H1 (cell line): ENCODE results near the gene IQCE. TPM values are rescaled to one million over a fixed set of nuclear protein-coding genes. Genes with fewer than 3 reads are reported as not detected.
"Not testable (repeated sequence)": the region's sequence is repeated elsewhere in the genome, so short reads cannot be mapped to it uniquely, and the experiment has no call there.

Experiments
- CTCF ChIA-PET: fragments of 300-600 bp; sonication (Branson Sonifier 250); formaldehyde crosslinking; loops from one replicate; lab custom pipeline; 2021; ENCODE audit not compliant: partially characterized antibody; lab: Charles Lee
- POLR2A ChIA-PET: fragments of 300-600 bp; sonication (Branson Sonifier 250); formaldehyde crosslinking; loops from one replicate; lab custom pipeline; 2021; ENCODE audit warnings: inconsistent platforms; ENCODE audit not compliant: partially characterized antibody; lab: Charles Lee
- DNase-seq, 2 experiments: peaks; one replicate each; pipeline versions ENCODE4 v3.0.0 to v3.0.0-alpha.2; 2010 to 2022; ENCODE audit warnings: low spot score in 2 of 2, low read depth in 1 of 2, mixed read lengths in 1 of 2
- FAIRE-seq: peaks from 2 replicates; lab custom pipeline; 2011; peaks lifted over from hg19 to GRCh38; lab: Jason Lieb, UNC
- H2AFZ ChIP-seq: 2 replicates; pipeline ENCODE4 v1.8.1; 2012; ENCODE audit warnings: low read length, inconsistent platforms
- H2AK5ac ChIP-seq: 2 replicates; pipeline ENCODE4 v1.6.1; 2013; ENCODE audit warnings: low read depth, low read length
- H2BK120ac ChIP-seq: replicated peaks from 2 replicates; pipeline ENCODE3; 2013; ENCODE audit warnings: low read depth, low read length, inconsistent platforms
- H2BK12ac ChIP-seq: 2 replicates; pipeline ENCODE4 v1.6.1; 2013; ENCODE audit warnings: low read depth, low read length
- H2BK15ac ChIP-seq: 2 replicates; pipeline ENCODE4 v1.6.1; 2013; ENCODE audit warnings: low read length
- H2BK20ac ChIP-seq: 2 replicates; pipeline ENCODE4 v1.6.1; 2013; ENCODE audit warnings: low read length
- H2BK5ac ChIP-seq: 2 replicates; pipeline ENCODE4 v1.6.1; 2013; ENCODE audit warnings: low read depth, low read length
- H3K14ac ChIP-seq: 2 replicates; pipeline ENCODE4 v1.6.1; 2013; ENCODE audit warnings: inconsistent platforms; ENCODE audit not compliant: insufficient read length
- H3K18ac ChIP-seq: 2 replicates; pipeline ENCODE4 v1.6.1; 2013; ENCODE audit warnings: low read length; ENCODE audit errors: extremely low read depth
- H3K23ac ChIP-seq: 2 replicates; pipeline ENCODE4 v1.6.1; 2013; ENCODE audit warnings: inconsistent platforms; ENCODE audit not compliant: insufficient read length
- H3K23me2 ChIP-seq: 2 replicates; pipeline ENCODE4 v1.6.1; 2013; ENCODE audit warnings: low read depth, low read length
- H3K27ac ChIP-seq: 2 replicates; pipeline ENCODE4 v1.6.1; 2011; ENCODE audit warnings: low read depth, low read length, inconsistent platforms
- H3K27me3 ChIP-seq, 4 experiments: replicated peaks in 1 of 4; 1 replicate in 1 of 4; 2 replicates in 3 of 4; pipeline versions ENCODE4 v1.6.1 to v1.8.1; 2011 to 2013; ENCODE audit warnings: low read length in 3 of 4, mild to moderate bottlenecking in 3 of 4, inconsistent platforms in 2 of 4, mixed read lengths in 2 of 4, moderate library complexity in 1 of 4; ENCODE audit not compliant: control insufficient read depth in 3 of 4, insufficient read depth in 3 of 4; ENCODE audit errors: extremely low read depth in 1 of 4
- H3K36me3 ChIP-seq, 4 experiments: 2 replicates each; pipeline versions ENCODE4 v1.6.1 to v1.8.1; 2011 to 2013; ENCODE audit warnings: mild to moderate bottlenecking in 4 of 4, low read length in 3 of 4, moderate library complexity in 2 of 4, control low read depth in 1 of 4, inconsistent platforms in 1 of 4; ENCODE audit not compliant: insufficient read depth in 4 of 4, control insufficient read depth in 2 of 4
- H3K4ac ChIP-seq: replicated peaks from 2 replicates; pipeline ENCODE3; 2013; ENCODE audit warnings: low read length, low read depth, mixed read lengths, inconsistent platforms; ENCODE audit not compliant: insufficient read length
- H3K4me1 ChIP-seq, 4 experiments: replicated peaks in 1 of 4; 1 replicate in 1 of 4; 2 replicates in 3 of 4; pipeline versions ENCODE4 v1.6.1 to v1.8.1; 2011 to 2013; ENCODE audit warnings: low read length in 3 of 4, inconsistent platforms in 2 of 4, mixed read lengths in 1 of 4; ENCODE audit not compliant: insufficient read depth in 4 of 4, control insufficient read depth in 3 of 4
- H3K4me2 ChIP-seq, 2 experiments: 2 replicates each; pipeline versions ENCODE4 v1.6.1 to v1.8.1; 2011 to 2013; ENCODE audit warnings: low read depth in 2 of 2, low read length in 2 of 2, control low read depth in 1 of 2, inconsistent platforms in 1 of 2, mild to moderate bottlenecking in 1 of 2; ENCODE audit not compliant: insufficient read depth in 1 of 2
- H3K4me3 ChIP-seq, 4 experiments: fragments of 200-600, 300-600 bp in 1 of 4; sonication (generic), shearing (Covaris generic), sonication (Bioruptor Twin) in 1 of 4; 2 replicates each; pipeline versions ENCODE4 v1.5.1 to v1.8.1; 2011 to 2016; ENCODE audit warnings: low read length in 4 of 4, low read depth in 3 of 4, control low read depth in 2 of 4, inconsistent platforms in 2 of 4, mild to moderate bottlenecking in 2 of 4, mixed read lengths in 1 of 4, moderate library complexity in 1 of 4; ENCODE audit not compliant: insufficient read depth in 2 of 4; ENCODE audit errors: extremely low read depth in 1 of 4
- H3K56ac ChIP-seq: replicated peaks from 2 replicates; pipeline ENCODE3; 2013; ENCODE audit warnings: low read depth, mild to moderate bottlenecking, mixed read lengths, low read length, inconsistent platforms; ENCODE audit not compliant: insufficient read length
- H3K79me1 ChIP-seq: 2 replicates; pipeline ENCODE4 v1.6.1; 2013; ENCODE audit warnings: low read depth, low read length, control low read depth
- H3K79me2 ChIP-seq, 2 experiments: 2 replicates each; pipeline versions ENCODE4 v1.6.1 to v1.8.1; 2012 to 2013; ENCODE audit warnings: low read length in 2 of 2, mild to moderate bottlenecking in 2 of 2, inconsistent platforms in 1 of 2; ENCODE audit not compliant: insufficient read depth in 2 of 2, control insufficient read depth in 1 of 2
- H3K9ac ChIP-seq, 4 experiments: replicated peaks in 1 of 4; 1 replicate in 1 of 4; 2 replicates in 3 of 4; pipeline versions ENCODE4 v1.6.1 to v1.8.1; 2011 to 2013; ENCODE audit warnings: low read depth in 3 of 4, low read length in 3 of 4, control low read depth in 2 of 4, mild to moderate bottlenecking in 2 of 4, moderate library complexity in 2 of 4, inconsistent platforms in 1 of 4; ENCODE audit errors: extremely low read depth in 1 of 4
- H3K9me3 ChIP-seq, 2 experiments: 2 replicates each; pipeline versions ENCODE4 v1.6.1 to v1.8.1; 2012 to 2013; ENCODE audit warnings: mild to moderate bottlenecking in 2 of 2, moderate library complexity in 2 of 2, control low read depth in 1 of 2, inconsistent platforms in 1 of 2, low read depth in 1 of 2, low read length in 1 of 2, mixed read lengths in 1 of 2; ENCODE audit not compliant: insufficient read depth in 2 of 2
- H4K20me1 ChIP-seq, 2 experiments: replicated peaks in 1 of 2; 2 replicates each; pipeline versions ENCODE3 to v1.8.1; 2011 to 2013; ENCODE audit warnings: inconsistent platforms in 2 of 2, low read length in 2 of 2, mild to moderate bottlenecking in 1 of 2; ENCODE audit not compliant: insufficient read depth in 2 of 2, control insufficient read depth in 1 of 2
- H4K5ac ChIP-seq: 2 replicates; pipeline ENCODE4 v1.6.1; 2013; ENCODE audit warnings: low read length, low read depth, mixed read lengths, inconsistent platforms; ENCODE audit not compliant: insufficient read length
- H4K8ac ChIP-seq: 2 replicates; pipeline ENCODE4 v1.8.0; 2013; ENCODE audit warnings: mild to moderate bottlenecking, moderate library complexity, low read length, inconsistent platforms; ENCODE audit not compliant: insufficient read depth; ENCODE audit errors: extremely low read depth
- H4K91ac ChIP-seq: replicated peaks from 2 replicates; pipeline ENCODE3; 2013; ENCODE audit warnings: low read length, mixed read lengths, inconsistent platforms; ENCODE audit not compliant: insufficient read length
- POLR2A ChIP-seq, 2 experiments: IDR thresholded peaks; 1 replicate in 1 of 2; 2 replicates in 1 of 2; pipeline ENCODE4 v1.6.1; 2011; ENCODE audit warnings: low read depth in 2 of 2, low read length in 2 of 2, mild to moderate bottlenecking in 2 of 2; ENCODE audit errors: control extremely low read depth in 1 of 2
- POLR2AphosphoS5 ChIP-seq: IDR thresholded peaks from 2 replicates; pipeline ENCODE4 v1.6.1; 2011; ENCODE audit warnings: low read depth, low read length
- WGBS, 2 experiments: shearing (Covaris generic) in 1 of 2; methylation state at CpG; one replicate each; pipeline versions ENCODE4 v1.1.6 to v1.1.7; 2013 to 2015; ENCODE audit warnings: low lambda C conversion rate in 2 of 2, mixed read lengths in 2 of 2, inconsistent platforms in 1 of 2, low coverage in 1 of 2, missing lambda C conversion rate in 1 of 2; ENCODE audit not compliant: insufficient replicate concordance in 2 of 2, insufficient coverage in 1 of 2, insufficient read length in 1 of 2; ENCODE audit errors: extremely low coverage in 1 of 2, missing lambda C conversion rate in 1 of 2; 5-methylcytosine and 5-hydroxymethylcytosine counted together
- polyA plus RNA-seq, 7 experiments: library from polyadenylated mRNA; depleted of rRNA in 3 of 7; stranded (reverse) in 5 of 7; unstranded in 2 of 7; fragments of >200 nt in 5 of 7; fragments of 200-250 nt in 2 of 7; gene quantifications; 1 replicate in 5 of 7; 2 replicates in 1 of 7; 4 replicates in 1 of 7; pipeline versions ENCODE4 v1.2.1 to v1.2.3, GENCODE V29; 2011 to 2013; ENCODE audit warnings: missing spikeins in 2 of 7, mixed read lengths in 2 of 7
- total RNA-seq: library from RNA; stranded (reverse); fragmentation: NEBNext Ultra II Directional; extraction: Animal tissue kit (Norgen Biotek cat#: 25700); gene quantifications from 2 replicates; pipeline ENCODE4 v1.2.1, GENCODE V29; 2021

IQCE gene
- total and polyA plus RNA-seq, 2 of the 8 experiments (the other 6 are each of a cell fraction or from before 2014, with no cell fraction given) = 2.2 to 4.9 TPM

DNA sequence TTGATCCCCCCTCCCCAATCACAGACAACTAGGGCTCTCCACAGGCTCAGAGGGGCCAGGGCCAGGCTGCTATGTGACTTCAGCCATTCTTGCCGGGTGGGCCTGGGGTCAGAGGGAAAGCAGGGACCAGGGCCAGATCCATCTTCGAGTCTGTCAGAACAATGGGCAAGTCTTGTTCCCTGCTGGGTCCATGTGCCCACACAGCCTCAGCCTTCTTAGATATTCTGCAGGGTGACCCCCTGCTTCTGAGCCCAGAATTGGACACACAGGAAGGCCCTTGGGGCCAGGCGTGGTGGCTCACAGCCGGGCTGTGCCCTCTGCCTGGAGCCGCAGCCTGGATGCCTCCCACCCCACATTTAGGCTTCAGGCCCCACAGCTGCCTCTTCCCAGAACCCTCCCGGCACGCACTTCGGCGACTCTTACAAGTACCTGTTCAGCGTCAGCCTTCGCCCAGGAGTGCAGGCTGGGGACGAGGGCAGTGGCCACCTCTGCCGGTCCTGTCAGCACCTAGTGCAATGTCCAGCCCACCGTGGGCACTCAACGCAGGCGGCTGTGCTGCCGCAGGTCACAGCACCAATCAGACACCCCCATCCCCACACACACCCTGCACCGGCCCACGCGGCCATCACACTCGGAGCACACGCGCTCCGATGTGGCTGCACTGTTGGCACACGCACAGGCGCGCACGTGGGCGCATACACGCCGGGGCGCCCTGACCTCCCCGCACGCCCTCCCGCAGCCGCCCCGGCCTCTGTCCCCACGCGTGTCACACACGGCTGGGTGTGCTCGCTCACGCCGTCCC lies 27.6 kb upstream of the IQCE start:
- H3K27ac ChIP-seq, H3K4ac ChIP-seq, H3K79me1 ChIP-seq, H2AFZ ChIP-seq, H3K23ac ChIP-seq, FAIRE-seq, H3K4me2 ChIP-seq, H2BK20ac ChIP-seq: not testable (repeated sequence)
- H4K20me1 ChIP-seq = peaks cover 7 to 11% of the 10 kb centered on the region in 2 experiments
- TF ChIP-seq POLR2A (IDR thresholded peaks at IDR 0.05; ENCODE audit: control extremely low read depth in 1 of 2, low read depth in 2 of 2, low read length in 2 of 2) (0 out of 3 replicates have a peak, but pooled peaks of 1 of the 2 experiments have one; percentile 43), POLR2AphosphoS5 (peak; percentile 38; the same call in 1 of the 2 replicates)
- TF ChIP-seq, all 59 proteins: peak for 2; not testable (repeated sequence) for 57
- POLR2A ChIA-PET = interaction anchor here (1.5 to 8.2 kb wide), 2 partner anchors 10 to 57 kb away, joined by 5 to 68 read pairs; no protein-coding TSS in a partner anchor
- H3K4me3 ChIP-seq, H3K14ac ChIP-seq, H4K91ac ChIP-seq, DNase-seq, H3K9me3 ChIP-seq, H3K79me2 ChIP-seq, H3K56ac ChIP-seq, H3K9ac ChIP-seq, H3K27me3 ChIP-seq, H2BK120ac ChIP-seq, H2BK15ac ChIP-seq, CTCF ChIA-PET, H4K5ac ChIP-seq, H3K23me2 ChIP-seq: not testable (repeated sequence)
- Histone ChIP-seq H2BK5ac (peak overlapping the region; percentile 49; the same call in 1 of the 2 replicates), H3K4me1 (peaks cover 0 to 23% (median 6%) of the 10 kb centered on the region in 4 experiments; a peak in 5 of 7 replicates), H3K18ac (peak overlapping the region; percentile 60), H2AK5ac (0 out of 2 replicates have a peak overlapping the region, but pooled peaks have one; percentile 53), H2BK12ac (0 out of 2 replicates have a peak overlapping the region, but pooled peaks have one; percentile 27), H4K8ac (peak overlapping the region; percentile 18; the same call in 1 of the 2 replicates), H3K36me3 (peaks cover 7 to 18% (median 13%) of the 10 kb centered on the region in 4 experiments; a peak in 5 of 8 replicates)
- WGBS, 2 experiments = 92% methylated on average over 25 of the region's 43 CpGs; no CpG with 5 or more reads in 1 of the 2 experiments
